Activated gamma-delta T cell treated with Interleukin-2 at 50 U/mL for 16 hours (primary cell): Measurements from ENCODE around the gene PNMT.
A peak's percentile ranks its signal among the peaks of the same experiment; 100 is the strongest.

Experiments
- DNase-seq: peaks from one replicate; pipeline ENCODE4 v3.0.0-alpha.2; 2020

The PNMT gene

GRCh38 chr17:39634384-39634871, 33.8 kb upstream of the PNMT start:
- no peak for DNase-seq

DNA sequence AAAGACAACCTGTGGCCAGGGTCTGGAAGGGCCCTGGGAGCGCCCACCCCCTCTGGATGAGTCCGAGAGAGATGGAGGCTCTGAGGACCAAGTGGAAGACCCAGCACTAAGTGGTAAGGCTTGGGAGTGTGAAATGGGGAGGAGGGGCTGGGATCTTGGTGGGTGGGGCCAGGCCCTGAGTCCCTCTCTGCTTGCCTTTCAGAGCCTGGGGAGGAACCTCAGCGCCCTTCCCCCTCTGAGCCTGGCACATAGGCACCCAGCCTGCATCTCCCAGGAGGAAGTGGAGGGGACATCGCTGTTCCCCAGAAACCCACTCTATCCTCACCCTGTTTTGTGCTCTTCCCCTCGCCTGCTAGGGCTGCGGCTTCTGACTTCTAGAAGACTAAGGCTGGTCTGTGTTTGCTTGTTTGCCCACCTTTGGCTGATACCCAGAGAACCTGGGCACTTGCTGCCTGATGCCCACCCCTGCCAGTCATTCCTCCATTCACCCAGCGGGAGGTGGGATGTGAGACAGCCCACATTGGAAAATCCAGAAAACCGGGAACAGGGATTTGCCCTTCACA, 32.6 kb upstream of the PNMT start:
- no peak for DNase-seq

GRCh38 chr17:39636587-39636926, 31.7 kb upstream of the PNMT start:
- DNase-seq = no peak

DNA sequence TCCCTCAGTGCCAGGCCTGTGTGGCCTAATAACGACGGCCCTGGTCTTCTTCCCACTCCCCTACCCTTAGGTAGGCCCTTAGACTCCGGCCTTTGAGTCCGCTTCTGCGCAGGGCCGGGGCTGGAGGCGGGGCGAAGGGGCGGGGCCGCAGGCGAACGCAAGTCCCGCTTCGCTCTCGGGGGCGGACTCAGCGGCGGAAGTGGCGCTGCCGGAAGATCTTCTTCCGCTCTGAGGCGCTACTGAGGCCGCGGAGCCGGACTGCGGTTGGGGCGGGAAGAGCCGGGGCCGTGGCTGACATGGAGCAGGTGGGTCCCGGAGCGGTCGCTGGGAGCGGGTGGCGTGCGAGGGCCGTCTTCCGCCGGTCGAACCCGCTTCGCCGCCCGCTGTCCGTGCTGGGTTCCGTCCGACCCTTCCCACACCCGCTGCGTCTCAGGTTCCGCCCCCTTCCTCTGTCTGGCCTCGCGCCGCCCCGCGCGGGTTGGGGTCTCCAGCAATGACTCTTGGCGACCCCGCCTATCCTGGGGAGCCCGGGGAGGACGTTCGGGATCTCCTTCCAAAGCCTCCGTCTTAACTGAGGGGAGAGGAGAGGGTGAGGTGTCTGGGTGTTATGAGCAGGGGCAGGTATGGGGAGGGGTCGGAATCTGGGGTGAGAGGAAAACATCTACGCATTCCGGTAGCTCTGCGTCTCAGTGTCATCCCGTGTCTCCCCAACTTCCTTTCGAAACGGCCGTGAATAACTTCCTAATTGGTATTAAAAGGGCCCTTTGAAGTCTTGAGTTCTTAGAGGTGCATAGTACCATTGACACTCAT, 31.1 kb upstream of the PNMT start, which contains the start of gene STARD3:
TSS of gene STARD3 (plus strand) at position 218 of the 810 bp plus-strand sequence. CDS start 16,388 bp downstream, outside the sequence.
- DNase-seq = peak; percentile 90

DNA sequence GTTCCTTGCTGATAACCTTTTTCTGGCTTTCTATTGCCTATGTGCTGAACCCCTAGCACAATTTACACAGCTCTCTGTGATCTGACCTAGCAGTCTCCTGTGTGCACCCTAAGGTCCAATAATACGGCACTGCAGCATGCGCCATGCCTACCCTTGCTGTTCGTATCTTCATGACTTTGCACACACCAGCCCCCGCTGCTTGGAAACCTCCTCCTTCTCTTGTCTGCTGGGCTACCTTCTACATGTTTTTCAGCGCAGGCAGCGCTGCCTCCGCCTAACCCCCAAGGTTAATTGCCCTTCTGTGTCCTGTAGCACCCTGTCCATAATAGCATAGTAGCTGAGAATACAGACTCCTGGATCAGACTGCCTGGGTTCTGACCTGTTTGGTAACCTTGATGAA, 29.9 kb upstream of the PNMT start:
- no peak for DNase-seq

GRCh38 chr17:39639043-39639442, 29.2 kb upstream of the PNMT start:
- DNase-seq = no peak

- DNase-seq = no peak
These were observed 28.4 kb upstream of the PNMT start for GRCh38 chr17:39639566-39640458.

DNA sequence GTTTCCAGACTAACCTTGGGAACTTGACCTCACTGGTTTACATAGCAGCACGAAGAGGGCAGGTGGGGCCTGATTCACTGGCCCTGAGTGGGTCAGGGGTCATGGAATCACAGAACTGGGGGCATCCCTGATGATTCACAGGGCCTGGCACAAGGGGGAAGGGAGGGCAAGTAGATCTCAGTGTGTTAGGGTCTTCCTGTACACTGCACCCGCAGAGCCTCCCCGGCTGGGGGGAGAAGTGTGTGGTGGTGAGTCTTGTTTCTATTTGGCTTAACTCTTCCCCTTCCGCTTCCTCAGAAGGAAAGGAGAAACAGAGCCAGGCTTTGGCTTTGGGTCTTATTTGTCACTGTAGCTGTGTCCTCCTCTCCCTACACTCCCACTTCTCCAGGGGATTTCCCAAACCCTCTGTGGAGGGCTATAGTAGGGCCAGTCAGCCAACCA, 27.6 kb upstream of the PNMT start:
- no peak for DNase-seq

DNA sequence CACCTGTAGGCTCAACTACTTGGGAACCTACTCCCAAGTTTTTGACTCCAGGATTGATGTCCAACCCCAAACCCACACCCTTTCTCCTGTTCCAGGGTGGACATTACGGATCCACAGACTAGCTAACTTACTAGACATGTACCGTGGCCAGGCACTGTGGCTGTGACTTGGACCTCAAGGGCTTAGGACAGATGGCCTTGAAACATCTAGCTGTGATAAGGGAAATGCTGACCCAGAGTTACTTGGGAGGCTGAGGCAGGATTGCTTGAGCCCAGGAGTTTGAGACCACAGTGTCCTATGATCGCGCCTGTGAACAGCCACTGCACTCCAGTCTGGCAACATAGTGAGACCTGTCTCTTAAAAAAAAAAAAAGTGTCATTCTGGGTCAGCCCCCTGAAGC, 27.2 kb upstream of the PNMT start:
- DNase-seq = no peak

DNA sequence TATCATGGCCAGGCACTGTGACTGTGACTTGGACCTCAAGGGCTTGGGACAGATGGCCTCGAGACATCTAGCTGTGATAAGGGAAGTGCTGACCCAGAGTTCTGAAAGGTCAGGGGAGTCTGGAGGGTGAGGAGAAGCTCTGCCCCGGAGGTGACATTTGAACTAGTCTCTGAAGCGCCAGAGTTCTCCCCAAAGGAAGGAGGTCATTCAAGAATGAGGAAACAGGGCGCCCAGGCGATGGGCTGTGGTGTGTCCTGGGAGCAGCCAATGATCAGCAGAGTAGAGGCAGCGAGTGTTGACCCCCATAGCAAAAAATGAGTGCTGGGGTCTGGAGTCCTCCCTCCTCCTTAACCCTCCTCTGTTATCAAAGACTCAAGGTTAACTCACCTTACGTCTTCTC, 26.4 kb upstream of the PNMT start:
- DNase-seq = no peak

GRCh38 chr17:39642291-39643074, 25.8 kb upstream of the PNMT start:
- no peak for DNase-seq

GRCh38 chr17:39643271-39643670, 25.0 kb upstream of the PNMT start:
- no peak for DNase-seq

- DNase-seq = no peak
These were observed 21.0 kb upstream of the PNMT start for GRCh38 chr17:39647256-39647655.

- DNase-seq = no peak
These were observed 19.5 kb upstream of the PNMT start for GRCh38 chr17:39648616-39649366.

DNA sequence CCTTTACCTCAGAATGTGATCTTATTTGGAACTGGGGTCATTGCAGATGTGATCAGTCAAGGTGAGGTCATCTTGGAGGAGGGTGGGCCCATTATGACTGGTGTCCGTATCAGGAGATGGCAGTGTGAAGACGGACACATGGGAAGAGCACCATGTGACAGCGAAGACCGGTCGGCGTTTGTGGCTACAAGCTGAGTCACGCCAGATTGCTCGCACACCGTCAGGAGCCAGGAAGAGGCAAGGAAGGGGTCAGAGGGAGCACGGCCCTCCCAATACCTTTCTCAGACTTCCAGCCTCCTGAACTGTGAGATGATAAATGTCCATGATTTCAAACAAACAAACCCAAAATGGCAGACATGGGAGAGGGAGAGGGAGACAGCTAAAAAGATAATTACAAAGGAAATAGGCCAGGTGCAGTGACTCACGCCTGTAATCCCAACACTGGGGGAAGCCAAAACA, 18.1 kb upstream of the PNMT start:
- no peak for DNase-seq

DNA sequence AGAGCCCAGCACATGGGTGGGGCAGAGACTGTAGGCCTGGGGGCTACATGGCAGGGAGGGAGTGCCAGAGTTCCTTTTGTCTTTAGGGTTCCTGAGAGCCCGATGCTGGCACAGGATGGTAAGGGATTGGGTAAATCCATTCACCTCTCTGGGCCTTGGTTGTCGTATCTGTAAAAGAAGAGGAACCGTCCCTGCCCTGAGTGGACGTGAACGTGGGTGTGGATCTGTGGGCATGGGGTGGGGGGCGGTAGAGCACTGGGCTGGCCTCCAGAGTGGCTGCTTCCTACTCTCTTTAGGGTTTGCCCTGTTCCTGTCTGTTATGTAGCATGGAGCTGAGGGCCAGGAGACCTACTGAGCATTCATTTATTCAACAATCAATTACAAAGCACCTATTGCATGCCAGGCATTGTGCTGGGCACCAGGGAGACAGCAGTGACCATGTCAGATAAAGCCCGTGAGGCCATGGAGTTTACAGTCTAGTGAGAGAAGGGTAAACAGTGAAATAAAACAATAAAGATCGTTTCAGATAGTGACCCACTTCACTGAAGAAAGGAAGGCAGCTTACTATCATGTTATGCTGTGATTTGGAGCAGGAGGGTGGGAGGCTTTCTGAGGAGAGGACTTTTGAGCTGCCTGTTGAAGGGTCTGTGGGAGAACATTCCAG, 16.2 kb upstream of the PNMT start:
- no peak for DNase-seq

- DNase-seq = no peak
These were observed 15.5 kb upstream of the PNMT start for GRCh38 chr17:39652587-39653315.

DNA sequence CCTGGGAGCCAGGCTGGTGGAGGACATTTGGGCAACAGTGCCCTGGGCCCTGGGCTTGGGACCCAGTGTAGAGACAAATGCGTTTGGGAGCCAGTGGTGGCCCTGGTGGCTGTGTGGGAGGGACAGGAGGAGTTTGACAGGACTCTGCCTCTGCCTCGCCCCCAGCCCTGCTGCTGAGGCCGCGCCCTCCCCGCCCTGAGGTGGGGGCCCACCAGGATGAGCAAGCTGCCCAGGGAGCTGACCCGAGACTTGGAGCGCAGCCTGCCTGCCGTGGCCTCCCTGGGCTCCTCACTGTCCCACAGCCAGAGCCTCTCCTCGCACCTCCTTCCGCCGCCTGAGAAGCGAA, 15.0 kb upstream of the PNMT start:
- DNase-seq = no peak

- peak; percentile 77 for DNase-seq
These were observed 14.5 kb upstream of the PNMT start for GRCh38 chr17:39653662-39654331.

DNA sequence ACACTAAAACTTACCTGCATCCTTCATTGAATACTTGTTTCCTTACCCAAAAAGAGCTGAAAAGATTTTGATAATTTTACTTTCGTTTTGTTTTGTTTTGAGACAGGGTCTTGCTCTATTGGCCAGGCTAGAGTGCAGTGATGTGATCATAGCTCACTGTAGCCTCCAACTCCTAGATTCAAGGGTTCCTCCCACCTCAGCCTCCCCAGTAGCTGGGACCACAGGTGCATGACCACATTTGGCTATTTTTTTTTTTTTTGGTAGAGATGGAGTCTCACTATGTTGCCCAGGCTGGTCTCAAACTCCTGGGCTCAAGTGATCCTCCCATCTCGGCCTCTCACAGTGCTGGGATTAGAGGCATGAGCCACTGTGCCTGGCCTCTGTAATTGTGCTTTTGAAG, 13.1 kb upstream of the PNMT start:
- no peak for DNase-seq
